Measurements from ENCODE around the gene CSTF3. TPM values are rescaled to one million over a fixed set of nuclear protein-coding genes. Genes with fewer than 3 reads are reported as not detected.
A peak's percentile ranks its signal among the peaks of the same experiment; 100 is the strongest.
"Not testable (repeated sequence)": the region's sequence is repeated elsewhere in the genome, so short reads cannot be mapped to it uniquely, and the experiment has no call there.

Gene CSTF3
- total RNA-seq, 1 experiment from 2014 or later = 28.6 TPM

DNA sequence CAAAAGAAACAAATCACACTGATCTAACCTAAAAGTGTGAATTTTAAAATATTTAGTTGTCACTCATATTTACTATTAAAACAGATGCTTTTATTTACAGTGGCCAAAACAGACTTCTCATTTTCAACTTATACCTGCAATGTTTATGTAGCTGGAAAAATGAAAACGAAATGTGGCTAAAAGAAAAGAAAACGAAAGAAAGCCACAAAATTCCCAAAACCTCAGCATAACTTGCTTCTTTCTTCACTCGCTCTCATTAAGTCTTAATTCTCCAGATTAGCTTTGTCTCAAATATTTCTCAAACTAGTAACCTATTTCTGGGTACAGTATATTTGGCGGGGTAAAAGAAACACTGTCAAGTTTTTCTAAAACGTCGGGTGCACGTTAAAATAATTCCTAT is 693 bp downstream of the CSTF3 start:
- DNase-seq (ENCODE audit: low spot score) = no peak

DNA sequence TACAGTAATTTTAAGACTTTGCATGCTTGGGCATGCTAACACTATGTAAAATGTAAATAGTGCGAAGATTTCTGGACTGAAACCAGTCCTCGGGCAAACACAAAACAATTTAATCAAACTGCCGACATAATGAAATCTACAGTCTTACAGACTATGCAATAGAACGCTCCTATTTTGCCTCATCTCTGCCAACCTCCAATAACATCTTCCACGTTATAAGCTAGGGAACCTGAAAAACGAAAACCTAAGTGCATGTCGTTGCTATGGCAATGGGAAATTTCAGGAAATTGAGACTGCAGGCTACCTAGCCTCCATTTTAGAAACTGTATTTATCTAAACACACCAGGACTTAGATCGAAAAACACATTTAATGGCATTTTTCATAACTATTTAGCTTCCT is 1.1 kb downstream of the CSTF3 start:
- DNase-seq (ENCODE audit: low spot score) = peak; percentile 43

DNA sequence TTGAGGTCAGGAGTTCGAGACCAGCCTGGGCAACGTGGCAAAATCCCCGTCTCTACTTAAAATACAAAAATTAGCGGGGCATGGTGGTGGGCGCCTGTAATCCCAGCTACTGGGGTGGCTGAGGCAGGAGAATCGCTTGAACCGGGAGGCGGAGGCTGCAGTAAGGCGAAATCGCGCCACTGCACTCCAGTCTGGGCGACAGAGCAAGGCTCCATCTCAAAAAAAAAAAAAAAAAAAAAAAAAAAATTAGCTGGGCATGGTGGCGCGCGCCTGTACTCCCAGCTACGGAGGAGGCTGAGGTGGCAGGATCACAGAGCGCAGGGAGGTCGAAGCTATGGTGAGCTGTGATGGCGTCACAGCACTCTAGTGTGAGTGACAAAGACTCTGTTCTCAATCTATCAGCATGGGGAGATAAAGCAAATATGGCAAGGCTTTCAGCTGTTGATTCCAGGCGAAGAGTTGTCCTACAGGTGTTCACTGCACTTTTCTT is 1.9 kb downstream of the CSTF3 start:
- DNase-seq (ENCODE audit: low spot score) = not testable (repeated sequence)

DNA sequence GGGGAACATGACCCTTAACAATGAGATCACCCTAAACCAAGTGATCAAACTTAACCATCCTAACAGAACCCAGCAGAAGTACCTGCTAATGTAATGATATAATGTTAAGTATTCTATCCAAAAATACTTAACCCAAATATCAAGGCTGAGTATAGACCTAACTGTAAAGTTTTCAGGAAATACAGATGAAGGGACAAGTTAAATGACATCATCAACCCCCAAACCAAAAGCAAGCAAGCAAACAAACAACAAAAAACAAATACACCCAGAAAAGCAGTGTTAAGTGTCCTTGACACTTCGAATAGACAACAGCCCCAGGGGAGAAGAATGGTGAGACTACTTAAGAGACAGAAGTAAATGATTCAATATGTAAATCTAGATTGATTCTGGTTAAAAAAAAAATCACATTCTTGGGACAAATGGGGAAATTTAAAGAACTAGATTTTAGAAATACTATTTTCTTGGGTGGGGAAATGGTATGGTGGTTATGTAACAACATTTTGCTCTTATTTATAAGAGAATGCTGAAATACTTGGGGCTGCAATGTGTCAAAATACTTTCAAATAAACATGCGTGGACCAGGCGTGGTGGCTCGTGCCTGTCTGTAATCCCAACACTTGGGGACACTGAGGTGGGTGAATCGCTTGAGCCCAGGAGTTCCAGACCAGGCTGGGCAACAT is 2.5 kb downstream of the CSTF3 start:
- DNase-seq (ENCODE audit: low spot score) = no peak

- DNase-seq (ENCODE audit: low spot score) = peak; percentile 25
Measured at GRCh38 chr11:33157103-33158027, 3.9 kb downstream of the CSTF3 start.

GRCh38 chr11:33151399-33151798 is 9.9 kb downstream of the CSTF3 start:
- DNase-seq (ENCODE audit: low spot score) = no peak

GRCh38 chr11:33147559-33147958 is 13.7 kb downstream of the CSTF3 start:
- no peak for DNase-seq (ENCODE audit: low spot score)

DNA sequence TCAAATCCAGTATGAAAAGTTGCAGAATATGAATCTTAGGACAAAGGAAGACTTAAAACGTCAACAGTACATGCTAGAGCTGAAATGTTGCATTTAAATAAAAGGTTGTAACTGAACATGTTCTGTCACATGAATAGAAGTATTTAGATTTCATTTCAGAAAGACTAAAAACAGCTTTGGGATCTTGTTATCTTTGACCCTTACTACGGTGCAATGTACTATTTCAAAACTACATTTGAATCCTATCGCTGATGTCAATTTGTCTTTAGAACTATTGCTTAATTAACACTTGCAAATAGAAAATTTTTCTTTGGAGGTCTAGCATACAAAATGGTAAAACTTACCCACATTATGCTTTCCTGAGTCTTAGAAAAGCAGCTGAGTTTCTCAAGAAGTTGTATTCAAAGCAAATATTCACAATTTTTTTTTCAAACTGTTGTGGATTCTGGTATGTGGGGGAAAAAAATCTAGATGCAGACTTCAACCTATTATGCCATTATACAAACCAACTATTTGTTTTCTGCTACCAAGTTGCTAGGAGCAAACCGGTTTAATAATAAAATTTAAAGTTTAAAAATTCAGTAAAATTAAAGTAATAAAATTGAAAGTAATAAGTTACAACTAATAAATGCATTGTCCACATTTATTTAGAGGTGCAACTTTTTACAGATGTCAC is 25.4 kb downstream of the CSTF3 start:
- DNase-seq (ENCODE audit: low spot score) = no peak

GRCh38 chr11:33135216-33135615 is 26.1 kb downstream of the CSTF3 start:
- no peak for DNase-seq (ENCODE audit: low spot score)

GRCh38 chr11:33134276-33134675 is 27.0 kb downstream of the CSTF3 start:
- no peak for DNase-seq (ENCODE audit: low spot score)

- no peak for DNase-seq (ENCODE audit: low spot score)
Measured at GRCh38 chr11:33133761-33134160, 27.5 kb downstream of the CSTF3 start.

DNA sequence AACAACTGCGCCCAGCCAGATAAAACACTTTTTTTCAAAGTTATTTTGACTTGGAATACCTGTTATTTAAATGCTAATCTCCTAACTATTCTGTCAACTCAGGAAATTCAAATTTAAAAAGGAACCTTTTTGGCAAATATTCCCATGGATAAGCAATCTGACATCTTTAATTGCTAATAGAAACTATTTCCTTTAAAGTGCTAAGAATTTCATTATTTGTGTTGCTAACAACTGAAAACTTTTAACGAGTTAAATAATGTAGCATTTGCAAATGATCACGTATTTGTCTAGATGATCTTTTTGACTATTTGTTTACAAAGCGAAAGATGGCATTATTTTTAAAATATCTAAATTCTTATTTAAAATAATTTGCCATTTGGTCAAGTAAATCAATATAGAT is 28.8 kb downstream of the CSTF3 start:
- DNase-seq (ENCODE audit: low spot score) = no peak

DNA sequence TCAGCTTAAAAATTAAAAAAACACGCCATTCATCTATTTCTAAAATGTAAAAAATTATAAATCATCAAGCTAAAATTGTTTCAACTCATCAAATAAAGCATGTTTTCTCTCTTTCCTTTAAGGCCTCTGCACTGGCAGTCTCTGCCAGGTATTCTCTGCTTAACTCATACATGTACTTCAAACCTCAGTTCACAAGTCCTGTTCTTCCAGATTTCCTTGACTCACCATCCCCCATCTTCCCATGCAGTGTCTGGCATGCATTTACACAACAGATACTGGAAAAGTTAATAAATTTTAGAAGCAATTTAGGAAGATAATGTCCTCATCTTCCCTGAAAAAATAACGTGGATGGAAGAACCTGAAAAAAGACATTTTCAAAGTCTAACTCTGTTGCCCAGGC is 32.5 kb downstream of the CSTF3 start:
- no peak for DNase-seq (ENCODE audit: low spot score)

GRCh38 chr11:33125611-33126010 is 35.7 kb downstream of the CSTF3 start:
- no peak for DNase-seq (ENCODE audit: low spot score)

DNA sequence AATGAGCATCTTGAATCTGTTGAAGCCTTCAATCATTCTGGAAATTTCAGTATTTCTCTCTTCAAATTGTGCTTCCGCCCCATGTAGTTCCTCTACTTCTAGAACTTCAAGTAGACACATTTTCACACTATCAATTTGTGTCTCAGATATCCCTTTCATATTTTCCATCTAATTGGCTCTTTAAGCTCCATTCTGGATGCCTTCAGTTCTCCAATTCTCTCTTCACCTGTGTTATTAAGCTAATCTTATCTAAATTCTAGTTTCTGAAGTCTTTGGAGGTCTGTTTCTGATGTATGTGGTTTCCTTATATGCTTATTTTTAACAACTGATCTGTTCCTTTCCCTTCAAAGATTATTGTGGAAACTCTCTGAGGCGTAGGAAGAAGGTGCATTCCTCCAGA is 36.3 kb downstream of the CSTF3 start:
- no peak for DNase-seq (ENCODE audit: low spot score)

DNA sequence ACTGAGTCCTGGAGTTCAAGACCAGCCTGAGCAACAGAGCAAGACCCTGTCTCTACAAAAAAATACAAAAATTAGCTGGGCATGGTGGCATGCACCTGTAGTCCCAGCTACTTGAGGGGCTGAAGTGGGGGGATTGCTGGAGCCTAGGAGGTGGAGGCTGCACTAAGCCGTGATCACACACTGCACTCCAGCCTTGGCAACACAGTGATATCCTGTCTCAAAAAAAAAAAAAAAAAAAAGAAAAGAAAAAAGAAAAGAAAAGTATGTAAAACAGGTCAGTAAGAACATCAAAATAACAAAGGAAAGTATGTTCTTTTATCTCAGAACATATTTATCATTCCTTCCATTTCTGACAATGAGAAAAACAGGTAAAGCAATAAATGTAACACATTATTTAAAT is 38.6 kb downstream of the CSTF3 start:
- DNase-seq (ENCODE audit: low spot score) = not testable (repeated sequence)

DNA sequence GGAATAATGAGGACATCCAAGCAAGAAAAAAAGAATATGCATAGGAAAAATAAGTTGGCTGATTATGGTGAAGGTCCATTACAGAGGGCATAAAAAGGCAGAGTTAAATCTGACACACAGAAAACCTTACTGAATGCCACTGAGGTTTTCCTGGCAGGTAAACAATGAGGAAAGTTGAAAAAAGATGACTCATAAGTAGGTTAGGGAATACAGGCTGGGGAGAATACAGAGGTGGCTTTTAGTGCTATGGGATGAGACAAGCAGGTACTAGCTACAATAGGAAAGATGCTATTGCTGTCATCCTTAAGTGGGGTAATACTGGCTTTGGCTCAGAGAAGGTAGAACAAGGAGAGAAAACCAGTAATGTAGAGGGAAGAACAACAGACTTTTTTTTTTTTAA is 44.7 kb downstream of the CSTF3 start:
- peak; percentile 69 for DNase-seq (ENCODE audit: low spot score)

DNA sequence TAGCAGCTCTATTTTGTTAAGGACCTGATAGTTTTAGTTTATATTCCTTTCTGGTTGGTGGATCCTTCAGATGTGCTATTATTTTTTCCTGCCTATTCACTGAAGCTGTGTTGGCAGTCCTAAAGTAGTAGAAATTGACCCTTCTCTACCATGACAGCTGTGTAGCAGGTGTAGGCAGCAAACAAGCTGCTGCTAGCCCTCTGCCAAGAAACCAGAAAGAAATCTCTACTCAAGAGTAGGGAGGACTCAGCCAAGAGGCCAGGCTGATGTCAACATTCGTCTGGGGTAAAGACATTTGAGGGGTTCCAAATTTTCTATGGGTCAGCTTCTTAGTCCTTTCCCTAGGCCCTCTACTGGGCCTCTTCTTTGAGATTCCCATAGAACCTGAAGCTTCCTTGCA is 51.2 kb downstream of the CSTF3 start:
- DNase-seq (ENCODE audit: low spot score) = no peak

DNA sequence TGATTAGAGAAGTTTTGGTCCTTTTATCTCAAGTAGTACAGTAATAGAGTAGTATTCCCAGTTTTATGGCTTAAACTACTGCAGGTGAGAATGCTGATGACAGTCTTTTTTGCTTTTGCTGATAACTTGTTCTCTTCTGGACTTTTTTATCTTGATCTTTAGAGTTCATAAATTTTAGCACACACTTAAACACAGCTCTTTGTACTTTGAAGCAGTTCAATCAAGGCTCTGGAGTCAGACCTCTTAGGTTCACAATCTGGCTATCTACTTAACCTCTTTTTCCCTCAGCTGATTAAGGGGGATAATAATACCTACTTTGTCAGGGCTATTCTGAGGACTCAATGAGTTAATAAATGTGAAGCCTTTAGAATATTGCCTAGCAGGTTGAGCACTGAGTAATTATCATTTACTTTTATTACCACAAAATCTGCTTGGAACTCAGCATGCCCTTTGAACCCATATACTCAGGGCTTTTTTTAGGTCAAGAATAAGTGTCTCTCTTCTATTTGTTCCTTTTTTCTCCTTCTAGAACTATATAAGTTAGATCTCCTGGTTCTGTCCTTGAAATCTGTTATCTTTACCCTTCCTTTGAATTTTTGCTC is 51.9 kb downstream of the CSTF3 start:
- DNase-seq (ENCODE audit: low spot score) = no peak

DNA sequence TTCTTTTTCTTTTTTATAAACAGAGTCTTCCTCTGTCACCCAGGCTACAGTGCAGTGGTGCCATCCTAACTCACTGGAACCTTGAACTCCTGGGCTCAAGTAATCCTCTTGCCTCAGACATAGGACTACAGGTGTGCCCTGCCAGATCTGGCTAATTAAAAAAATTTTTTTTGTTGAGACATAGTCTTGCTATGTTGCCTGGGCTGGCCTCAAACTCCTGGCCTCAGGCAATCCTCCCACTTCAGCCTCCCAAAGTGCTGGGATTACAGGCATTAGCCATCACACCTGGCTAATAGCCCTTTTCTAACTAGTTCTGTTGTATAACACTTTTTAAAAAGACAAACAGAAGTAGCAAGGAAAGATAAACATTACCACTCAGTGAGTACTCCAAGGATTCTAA is 57.4 kb downstream of the CSTF3 start:
- no peak for DNase-seq (ENCODE audit: low spot score)

DNA sequence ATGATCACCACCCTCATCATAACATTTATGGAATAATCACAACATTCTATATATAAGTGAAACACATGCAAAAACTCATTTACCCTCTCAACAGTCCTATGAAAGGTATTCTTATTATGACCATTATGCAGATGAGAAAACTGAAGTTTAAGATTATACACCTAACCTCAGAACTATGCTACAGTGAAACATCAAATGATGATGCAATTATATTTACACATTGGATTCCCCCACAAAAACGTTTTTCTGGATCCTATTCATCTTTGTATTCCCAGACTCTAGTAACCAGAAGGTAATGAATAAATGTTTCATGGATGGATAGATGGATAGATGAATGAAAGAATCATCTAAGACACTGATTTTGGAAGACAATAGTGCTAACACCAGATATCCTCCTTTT is 67.1 kb downstream of the CSTF3 start:
- no peak for DNase-seq (ENCODE audit: low spot score)

GRCh38 chr11:33089776-33090175 is 71.5 kb downstream of the CSTF3 start:
- DNase-seq (ENCODE audit: low spot score) = peak; percentile 38
